GM12801 (cell line): ENCODE results near the gene OCSTAMP.

Experiments
- TF ChIP-seq, protein P1 (sequence below): IDR thresholded peaks from one replicate; pipeline ENCODE4 v1.5.1; 2011; ENCODE audit warnings: control low read depth; ENCODE audit not compliant: insufficient read length; ENCODE audit errors: extremely low read depth

OCSTAMP gene

DNA sequence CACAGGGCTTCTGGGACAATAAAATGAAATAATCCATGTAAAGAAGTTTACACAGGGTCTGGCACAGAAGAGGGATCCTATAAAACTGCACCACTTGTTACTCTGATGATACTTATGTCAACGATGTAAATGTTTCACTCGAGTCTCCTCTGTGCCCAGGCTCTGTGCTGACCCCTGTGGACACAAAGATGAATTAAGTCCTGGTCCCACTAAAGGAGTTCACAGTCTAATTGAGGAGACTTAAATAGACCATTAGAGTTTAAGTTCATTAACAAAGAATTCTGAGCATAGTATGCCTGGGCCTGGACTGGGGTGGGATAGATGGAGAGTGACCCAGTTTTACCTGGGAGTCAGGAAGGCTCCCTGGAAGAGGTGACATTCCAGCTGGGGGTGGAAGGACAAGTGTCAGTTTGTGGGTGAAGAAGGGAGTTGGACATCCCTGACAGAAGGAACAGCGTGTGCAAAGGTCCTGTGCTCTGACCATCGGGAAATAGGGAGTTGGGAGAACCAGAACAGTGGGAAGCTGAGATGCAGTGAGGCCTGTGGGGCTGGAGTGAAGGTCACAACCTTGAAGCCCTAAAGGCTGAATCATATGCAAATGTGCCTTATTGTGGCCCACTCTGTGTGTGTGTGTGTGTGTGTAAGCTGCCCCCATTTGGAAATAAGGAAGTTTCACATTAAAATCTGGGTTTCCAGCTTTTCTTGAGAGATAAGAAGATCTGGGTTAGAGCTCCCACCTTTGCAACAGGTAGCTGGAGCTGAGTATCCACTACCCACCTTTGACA lies 1.1 kb downstream of the OCSTAMP start:
- TF ChIP-seq, protein P1, sequence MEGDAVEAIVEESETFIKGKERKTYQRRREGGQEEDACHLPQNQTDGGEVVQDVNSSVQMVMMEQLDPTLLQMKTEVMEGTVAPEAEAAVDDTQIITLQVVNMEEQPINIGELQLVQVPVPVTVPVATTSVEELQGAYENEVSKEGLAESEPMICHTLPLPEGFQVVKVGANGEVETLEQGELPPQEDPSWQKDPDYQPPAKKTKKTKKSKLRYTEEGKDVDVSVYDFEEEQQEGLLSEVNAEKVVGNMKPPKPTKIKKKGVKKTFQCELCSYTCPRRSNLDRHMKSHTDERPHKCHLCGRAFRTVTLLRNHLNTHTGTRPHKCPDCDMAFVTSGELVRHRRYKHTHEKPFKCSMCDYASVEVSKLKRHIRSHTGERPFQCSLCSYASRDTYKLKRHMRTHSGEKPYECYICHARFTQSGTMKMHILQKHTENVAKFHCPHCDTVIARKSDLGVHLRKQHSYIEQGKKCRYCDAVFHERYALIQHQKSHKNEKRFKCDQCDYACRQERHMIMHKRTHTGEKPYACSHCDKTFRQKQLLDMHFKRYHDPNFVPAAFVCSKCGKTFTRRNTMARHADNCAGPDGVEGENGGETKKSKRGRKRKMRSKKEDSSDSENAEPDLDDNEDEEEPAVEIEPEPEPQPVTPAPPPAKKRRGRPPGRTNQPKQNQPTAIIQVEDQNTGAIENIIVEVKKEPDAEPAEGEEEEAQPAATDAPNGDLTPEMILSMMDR: no peak

DNA sequence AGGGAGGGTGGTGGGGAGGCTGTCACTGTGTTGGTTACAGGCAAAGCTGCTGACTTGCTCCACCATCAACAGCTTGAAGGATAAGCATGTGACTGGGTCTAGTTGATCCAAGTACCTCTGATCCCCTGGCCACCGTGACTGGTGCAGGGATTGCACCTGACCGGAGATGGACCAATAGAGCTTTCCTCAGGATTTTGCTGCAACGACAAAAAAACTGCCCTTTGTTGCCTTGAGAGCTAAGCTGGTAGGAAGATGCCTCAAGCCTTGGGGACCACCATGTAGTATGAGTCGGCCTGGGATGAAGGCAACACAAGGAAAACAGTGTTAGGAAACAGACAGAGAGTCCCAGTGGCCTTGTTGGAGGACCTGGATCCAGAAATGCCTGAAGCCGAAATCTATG lies 1.8 kb downstream of the OCSTAMP start:
- TF ChIP-seq, protein P1: no peak

DNA sequence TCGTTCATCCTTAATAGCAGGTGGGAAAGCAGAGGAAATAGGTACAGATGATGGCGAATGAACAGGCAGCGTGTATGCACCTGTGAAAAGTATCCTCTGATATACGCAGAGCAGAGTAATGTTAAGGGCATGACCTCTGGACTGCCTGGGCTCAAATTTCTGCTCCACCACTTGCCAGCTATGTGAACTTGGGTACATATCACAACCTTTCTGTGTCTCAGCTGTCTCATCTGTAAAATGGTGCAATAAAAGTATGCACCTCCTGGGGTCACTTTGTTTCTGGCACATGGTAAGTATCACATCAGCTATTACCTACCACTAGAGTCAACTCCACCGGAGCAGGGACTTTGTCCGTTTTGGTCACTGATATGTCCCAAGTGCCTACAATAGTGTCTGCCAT lies 2.5 kb downstream of the OCSTAMP start:
- TF ChIP-seq, protein P1: no peak

DNA sequence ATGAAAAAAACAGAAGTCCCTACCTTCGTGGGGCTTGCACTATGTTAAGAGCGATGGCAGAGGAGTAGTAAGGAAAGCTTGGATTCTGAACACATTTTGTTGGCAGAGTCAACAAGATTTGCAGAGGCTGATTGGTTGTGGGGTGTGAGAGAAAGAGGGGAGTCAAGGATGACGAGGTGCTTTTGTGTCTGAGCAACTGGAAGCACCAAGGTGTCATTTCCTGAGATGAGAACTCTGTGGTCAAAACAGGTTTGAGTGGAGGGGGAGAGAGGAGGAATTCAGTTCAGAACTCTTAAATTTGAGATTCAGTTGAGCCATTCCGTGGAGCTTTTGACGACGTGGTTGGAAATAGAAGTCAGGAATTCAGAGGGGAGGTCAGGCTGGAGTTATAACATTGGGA lies 3.5 kb downstream of the OCSTAMP start:
- TF ChIP-seq, protein P1: no peak

DNA sequence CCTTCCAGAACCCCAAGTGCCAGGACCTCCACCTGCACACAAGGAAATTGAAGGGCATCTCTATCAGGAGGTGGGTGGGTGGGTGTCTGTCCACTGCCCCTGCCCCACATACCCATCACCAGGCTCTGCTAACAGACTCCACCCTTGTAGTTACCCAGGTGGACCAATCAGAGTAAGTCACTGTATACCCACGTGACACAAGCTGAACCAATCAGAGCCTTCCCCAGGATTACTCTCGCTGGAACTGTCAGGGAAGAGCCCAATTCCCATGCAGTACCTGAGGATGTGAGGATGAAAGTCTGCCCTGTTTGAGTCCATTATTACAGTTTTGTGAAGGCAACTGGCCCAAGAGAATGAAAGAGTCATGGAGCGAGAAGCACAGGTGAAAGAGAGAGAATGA lies 4.2 kb downstream of the OCSTAMP start:
- TF ChIP-seq, protein P1: no peak

DNA sequence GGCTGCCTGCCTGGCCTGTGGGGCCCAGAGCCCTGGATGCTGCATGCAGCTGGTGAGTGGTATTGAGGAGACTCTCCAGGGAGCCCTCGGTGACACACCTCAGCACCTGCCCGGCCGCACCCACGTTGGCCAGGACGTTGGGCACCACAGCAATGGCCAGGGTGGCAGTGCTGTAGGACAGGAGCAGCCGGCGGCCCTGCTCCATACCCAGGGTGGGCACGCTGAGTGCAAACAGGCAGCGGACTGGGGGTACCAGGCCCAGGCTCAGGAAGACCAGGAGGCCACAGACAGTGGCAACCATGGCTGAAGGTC lies 4.7 kb downstream of the OCSTAMP start:
- TF ChIP-seq, protein P1: no peak

DNA sequence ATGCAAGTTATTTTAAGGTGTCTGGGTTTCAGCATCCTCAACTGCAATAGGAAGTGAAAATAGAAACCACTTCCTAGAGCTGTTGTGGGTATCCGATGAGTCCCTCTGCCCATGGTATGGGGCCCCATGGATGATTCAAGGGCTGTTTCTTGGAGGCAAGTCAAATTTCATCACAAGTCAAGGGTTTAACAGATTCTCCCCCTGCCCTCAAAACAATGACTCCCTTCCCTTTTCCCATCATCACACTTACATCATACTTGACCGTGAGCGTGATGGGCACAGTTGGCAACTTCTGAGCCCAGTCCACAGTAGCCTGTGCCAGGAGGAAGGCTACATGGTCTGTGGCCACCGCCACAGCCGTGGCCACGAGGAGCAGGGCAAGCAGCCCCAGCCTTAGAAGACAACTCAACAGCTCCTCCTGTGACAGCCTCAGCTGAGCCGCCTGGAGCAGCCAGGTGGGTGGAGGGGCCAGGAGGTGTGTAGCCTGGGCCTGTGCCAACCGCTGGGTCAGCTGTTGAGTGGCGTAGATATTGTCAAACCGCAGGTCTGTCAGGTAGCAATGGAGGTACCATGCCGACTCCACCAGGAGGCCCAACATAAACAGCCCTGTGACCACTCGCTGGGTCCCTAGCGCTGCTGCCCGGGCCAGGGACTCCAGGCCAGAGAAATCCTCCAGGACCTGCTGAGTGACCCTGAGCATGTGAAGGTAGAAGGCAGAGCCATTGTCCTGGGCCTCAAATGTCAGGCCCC lies 5.2 kb downstream of the OCSTAMP start:
- TF ChIP-seq, protein P1: no peak
